NCI-H2227 (cell line): ENCODE results near the gene ZNF429.
"Not testable (repeated sequence)": the region's sequence is repeated elsewhere in the genome, so short reads cannot be mapped to it uniquely, and the experiment has no call there.

Experiments used
- DNase-seq: peaks from one replicate; lab custom pipeline; 2025; ENCODE audit not compliant: unreplicated experiment; lab: John Stamatoyannopoulos, UW

ZNF429 gene

DNA sequence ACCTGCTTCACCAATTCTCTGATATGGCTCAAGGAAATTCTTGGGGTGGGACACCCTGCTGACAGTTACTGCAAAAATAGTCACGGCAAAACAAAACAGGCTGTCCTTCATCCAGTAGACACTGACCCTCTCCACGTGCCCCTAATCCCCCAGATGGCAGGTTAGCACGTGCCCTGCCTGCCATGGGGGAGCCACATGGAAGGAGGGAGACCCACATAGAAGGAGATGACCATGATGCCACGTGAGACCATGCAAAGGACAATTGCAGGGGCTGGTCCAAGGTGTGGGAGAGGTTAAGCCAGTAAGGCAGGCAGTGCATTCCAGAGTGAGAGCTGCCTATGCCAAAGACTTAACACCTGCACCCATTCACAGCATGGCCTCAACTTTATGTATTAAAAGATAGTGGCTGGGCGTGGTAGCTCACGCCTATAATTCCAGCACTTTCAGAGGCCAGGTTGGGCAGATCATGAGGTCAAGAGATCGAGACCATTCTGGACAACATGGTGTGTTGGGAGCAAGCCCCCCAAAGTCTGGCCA, 82.7 kb downstream of the ZNF429 start:
- DNase-seq = no peak

DNA sequence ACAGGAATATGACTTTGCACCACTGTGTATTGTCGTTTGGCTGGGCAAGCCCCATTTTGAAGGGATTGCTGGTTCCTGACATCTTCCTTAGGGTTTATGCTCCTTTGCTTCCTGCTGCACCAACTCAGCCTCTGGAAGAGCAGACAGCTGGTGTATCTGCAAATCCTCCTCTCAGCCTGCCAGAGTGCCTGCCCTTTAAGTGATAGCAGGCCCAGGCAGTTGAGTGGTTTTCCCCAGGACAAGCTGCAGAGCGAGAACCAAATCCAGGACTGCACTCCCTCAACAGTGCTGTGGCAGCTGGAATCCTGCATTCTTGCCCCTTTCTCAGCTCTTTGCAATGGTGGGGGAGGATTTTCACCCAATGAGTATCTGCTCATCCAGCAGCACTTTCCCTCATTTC, 85.5 kb downstream of the ZNF429 start:
- DNase-seq = no peak

- no peak for DNase-seq
These were observed 87.6 kb downstream of the ZNF429 start for GRCh38 chr19:21593008-21593481.

DNA sequence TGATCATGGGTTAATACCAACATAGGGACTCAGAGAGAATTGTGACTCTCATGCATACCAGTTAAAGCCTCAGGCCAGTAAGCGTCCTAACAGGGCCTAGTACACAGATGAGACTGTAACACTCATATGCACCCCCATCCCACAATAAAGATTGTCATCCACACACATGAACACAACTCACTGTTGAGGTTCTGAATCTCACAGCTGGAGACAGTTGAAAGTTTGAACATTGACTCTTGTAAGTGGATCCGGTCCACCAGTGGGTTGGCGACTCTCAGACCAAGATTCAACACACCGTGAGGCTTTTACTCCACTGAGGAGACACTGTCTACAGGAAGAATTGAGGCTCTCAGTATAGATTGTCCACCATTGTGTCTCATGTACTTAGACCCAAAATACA, 88.1 kb downstream of the ZNF429 start:
- DNase-seq = no peak

GRCh38 chr19:21593934-21594820, 88.8 kb downstream of the ZNF429 start:
- no peak for DNase-seq

DNA sequence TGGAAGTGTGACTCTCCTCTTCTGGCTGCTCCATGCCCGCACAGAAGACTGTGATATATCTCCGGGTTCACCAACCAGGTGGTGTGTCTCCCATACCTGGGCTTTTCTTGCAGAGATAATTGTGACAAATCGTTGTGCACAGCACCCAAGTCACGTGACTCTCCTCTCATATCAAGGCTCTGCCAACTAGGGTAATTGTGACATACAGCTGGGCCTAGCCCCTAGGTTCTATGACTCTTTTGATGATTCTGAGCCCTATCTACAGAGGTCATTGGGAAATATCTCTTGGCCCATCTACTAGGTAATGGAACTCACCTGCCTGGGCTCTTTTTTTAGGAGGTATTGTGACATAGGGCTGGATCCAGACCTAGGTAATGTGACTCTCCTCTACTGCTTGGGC, 89.8 kb downstream of the ZNF429 start:
- DNase-seq = no peak

- no peak for DNase-seq
These were observed 96.8 kb downstream of the ZNF429 start for GRCh38 chr19:21602082-21602658.

GRCh38 chr19:21602659-21603430, 97.4 kb downstream of the ZNF429 start:
- not testable (repeated sequence) for DNase-seq

GRCh38 chr19:21603431-21604231, 98.2 kb downstream of the ZNF429 start:
- no peak for DNase-seq

- no peak for DNase-seq
These were observed 99.0 kb downstream of the ZNF429 start for GRCh38 chr19:21604351-21604926.
